ENCODE results near the gene NSD1.

Gene NSD1

DNA sequence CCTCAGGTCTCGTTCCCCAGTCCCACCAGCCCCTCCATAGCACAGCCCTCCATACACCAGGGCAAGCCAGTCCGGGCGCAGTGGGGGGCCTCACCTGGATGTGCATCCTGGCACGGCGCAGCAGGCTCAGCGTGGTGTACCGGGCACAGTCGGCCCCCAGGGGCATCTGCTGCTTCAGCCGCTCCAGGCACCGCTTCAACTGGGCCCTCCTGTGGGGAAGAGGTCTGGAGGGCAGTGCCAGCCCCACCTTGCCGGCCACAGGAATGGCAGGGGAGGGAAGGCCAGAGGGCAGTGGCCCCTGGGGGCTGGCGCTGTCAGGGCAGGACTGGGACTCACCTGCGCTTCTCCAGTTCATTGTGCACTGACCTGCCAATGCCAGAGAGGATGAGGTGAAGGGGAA lies 176.8 kb downstream of the NSD1 start:
- DNase-seq: no peak

DNA sequence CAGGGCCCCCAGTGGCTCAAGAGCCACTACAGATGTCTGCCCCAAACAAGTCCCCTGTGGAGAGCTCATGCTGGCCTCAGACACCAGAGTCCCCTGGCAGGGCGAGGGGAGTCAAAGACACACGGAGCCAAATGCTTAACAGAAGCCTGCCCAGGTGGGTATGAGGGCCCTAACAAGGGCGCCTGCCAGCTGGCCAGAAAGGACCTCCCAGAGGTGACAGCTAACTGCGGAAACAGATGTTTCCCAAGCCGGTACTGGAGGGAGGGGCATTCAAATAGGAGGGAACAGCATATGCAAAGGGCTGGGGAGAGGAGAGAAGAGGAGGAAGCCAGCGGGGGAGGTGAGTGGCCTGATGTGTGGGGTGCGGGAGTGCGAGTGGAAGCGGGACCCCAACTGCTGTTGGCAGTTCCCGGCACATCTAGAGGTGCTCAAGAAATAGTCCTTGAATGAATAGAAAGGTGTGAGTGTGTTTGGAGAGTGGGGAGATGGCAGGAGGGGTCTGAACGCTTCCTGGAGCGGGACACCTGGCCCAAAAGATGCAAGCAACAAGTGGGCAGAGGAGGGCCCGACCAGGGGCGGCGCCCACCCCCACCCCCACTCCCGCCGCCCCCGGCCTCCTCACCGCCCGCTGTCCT lies 177.3 kb downstream of the NSD1 start:
- peak in 1 of 2 donors; percentile 85 for DNase-seq

DNA sequence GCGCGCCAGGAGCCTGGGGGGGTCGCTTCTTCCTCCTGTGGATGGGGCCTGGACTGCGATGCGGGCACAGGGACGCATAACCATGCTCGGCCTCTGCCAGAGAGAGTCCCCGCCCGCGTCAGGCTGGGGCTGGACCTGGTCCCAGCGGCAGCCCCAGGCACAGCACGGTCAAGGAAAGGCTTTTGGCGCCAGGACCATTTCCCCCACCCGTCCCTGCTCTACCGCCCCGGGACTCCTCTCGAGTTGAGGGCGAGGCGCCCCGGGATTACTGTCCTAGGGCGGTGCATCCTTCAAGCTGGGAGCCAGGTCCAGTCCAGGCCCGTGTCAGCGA lies 177.8 kb downstream of the NSD1 start:
- DNase-seq: no peak

DNA sequence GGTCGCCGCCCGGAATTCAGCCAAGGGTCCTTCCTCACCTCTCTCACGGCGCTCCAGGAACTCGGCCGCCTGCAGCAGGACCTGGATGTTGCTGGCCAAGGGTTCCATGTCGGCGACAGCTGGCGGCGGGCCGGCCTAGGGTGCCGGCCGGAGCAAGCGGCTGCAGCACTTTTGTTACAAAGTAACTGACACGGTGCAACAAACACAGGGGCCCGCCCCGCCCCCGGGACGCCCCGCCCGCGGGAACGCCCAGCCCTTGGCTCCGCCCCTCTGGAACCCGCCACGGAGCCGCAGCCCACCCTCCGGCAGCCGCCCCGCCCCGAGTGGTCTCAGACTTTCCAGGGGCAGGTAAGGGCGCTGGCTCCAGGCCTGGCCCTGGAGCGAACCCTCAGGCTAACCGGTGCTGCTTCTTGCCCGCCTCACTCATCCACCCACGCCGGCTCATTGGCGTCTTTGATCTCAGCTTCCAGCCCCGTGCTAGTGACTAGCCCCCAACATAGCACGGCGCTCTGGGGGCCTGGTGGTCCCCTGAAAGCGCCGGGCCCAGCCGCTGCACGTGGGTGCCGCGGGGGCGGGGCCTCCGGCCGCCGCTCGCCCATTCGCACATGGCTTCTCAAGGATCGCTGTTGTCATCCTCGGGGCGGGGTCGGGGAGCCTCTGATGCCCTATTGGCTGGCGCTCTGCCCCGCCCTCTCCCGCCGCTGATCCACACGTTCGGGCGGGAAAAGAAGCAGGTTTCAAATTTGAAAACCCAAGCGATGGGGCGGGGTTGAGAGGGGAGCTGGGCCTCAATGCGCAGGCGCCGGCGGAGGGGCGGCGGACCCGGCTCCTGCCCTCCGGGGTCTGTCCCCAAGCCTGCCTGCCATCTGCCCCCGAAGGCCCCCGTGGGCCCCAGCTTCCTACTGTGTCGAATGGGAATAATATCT lies 178.4 kb downstream of the NSD1 start, which contains the start of gene MXD3:
MXD3 (minus strand) TSS at position 176 of the 926 bp plus-strand sequence; CDS start at position 108, 68 bp downstream.
- DNase-seq: peak; percentile 72 to 76

DNA sequence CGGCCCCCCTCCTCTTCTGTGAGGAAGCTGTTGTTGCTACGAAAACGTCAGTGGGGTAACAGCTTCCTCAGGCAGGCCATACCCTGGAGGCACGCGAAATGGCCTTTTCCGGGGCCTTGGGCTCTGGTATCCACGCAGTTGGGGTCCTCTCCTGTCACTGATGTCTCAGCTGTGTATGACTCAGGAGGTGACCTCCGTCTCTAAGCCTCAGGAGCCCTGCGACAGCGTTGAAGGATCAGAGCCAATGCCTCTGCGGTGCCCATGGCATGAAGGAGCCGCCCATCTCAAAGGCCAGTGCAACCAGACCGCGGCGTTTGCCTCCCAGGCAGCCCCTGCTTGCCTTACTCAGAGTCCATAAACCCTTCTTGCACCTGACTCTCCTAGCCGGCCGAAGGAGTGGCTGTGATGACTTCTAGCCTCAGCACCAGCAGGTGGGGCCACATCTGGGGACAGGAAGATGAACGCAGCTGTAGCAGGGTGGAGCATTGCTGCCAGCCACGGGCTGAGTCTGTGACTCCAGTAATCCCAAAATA lies 179.1 kb downstream of the NSD1 start:
- DNase-seq: no peak

DNA sequence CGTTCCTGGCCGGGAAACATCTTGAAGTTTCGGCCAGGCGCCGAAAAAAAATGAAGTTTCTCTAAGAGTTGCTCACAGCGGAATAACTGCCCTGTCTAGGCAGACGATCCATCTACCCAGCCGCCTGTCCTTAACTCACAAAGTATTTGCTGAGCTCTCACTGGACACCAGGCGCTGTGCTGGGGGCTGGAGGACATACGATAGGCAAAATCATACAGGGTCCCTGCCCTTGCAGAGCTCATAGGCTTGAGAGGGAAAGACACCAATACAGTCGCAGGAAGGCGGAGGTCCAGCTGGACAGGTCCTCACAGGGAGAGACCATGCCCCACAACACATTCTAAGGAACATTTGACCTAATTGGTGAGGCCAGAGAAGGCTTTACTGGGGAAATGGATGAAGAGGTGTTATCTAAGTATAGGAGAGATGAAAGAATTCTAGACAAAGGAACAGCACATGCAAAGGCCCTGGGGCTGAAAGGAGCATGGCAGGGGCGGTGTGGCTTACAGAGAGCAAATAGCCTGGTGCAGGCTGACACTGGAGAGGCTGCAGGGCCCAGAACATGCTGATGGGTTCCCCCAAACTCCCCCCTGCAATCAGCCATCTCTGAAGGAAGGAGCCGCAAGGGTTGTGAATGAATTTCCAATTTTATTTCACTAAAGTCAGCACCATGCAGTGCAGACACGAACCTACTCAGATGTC lies 180.1 kb downstream of the NSD1 start:
- DNase-seq: no peak

DNA sequence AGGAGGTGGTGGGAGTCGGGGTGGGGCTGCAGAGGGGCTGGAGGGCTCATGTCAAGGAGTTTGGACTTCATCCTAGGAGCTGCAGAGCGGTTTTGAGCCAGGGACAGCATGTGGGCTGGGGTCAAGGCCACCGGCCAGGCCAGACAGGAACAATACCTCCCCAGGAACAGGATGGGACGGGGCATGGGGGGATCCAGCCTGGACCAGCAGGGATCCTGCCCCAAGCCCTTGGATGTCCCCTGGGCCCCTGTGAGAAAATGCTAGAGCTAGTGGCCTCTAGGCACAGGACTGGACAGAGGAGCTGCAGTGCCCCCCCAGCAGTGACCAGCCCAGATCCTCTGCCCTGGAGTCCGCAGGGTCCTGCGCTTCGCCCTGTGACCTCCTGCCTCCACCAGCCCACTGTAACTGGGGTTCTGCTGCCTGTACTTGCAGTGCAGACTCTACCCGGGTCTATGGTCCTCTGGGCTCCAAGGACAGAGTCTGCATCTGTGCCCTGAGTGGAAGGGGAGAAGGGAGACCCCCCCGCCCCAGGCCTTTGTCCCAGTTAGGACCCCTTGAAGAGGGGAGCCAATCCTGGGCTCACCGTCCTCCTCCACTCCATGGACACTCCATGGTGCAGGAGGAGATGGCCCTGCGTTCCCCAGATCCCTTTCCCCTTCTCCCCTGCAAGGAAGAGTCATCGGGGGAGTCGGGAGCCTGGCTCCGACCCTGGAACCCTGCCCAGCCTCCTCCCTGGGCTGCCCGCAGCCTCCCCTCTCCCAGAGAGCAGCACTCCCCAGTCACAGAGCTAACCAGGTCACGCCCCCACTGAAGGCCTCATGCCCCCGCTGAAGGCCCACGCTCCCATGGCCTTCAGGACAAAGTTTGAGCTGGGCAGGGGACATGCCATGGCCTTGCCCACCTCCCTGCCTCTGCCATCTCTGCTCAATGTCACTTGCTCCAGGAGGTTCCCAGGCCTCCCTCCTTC lies 181.1 kb downstream of the NSD1 start:
- DNase-seq: no peak

DNA sequence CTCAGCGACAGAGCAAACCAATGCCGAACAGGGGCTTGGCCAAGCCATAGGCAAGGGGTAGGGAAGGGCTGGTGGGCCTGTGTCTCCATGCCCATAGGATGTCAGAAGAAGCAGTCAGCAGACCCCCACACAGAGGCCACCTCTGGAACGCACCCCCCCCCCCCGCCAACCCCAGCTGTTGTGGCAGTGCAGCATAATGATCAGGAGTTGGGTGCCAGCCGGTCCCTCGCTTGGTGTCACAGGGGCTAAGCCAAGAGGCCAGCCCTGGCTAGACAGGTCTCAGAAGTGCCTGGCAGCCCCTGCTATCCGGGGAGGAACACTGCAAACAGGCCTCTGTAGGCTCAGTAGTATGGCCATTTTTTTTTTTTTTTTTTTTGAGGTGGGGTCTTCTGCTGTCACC lies 181.8 kb downstream of the NSD1 start:
- no peak for DNase-seq

DNA sequence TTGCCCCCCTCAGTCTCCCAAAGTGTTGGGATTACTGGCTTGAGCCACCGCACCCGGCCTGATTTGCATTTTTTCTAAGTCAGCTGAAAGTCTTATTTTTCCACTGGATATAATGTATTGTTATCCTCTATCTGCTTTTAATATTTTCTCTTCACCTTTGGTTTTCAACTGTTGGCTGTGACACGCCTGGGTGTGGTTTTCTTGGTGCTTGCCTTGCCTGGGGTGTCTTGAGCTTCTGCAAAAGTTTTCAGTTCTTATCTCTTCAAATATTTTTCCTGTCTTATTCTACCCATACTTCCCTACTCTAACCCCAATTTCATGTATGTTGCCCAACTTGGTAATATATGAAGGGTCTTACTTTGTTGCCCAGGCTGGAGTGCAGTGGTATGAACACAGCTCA lies 182.4 kb downstream of the NSD1 start:
- no peak for DNase-seq

DNA sequence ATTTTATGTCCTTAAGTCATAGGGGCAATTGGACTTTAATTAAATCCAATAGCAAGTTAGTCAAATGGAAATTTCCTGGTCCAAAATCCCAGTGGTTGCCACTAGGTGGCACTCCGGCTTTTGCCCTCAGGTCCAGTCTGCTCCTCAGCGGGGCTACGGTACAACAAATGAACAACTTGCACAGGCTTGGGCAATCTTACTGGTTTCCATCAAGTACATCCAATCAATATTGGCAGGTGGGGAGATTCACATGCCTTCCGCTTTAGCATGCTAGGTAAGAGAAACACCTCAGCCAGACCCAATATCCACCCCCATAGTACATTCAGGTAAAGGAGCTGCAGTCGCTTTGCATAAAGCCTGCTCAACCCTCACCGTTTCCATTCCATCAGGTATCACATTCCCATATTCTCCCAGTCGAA lies 184.4 kb downstream of the NSD1 start:
- peak; percentile 32 to 64 for DNase-seq

DNA sequence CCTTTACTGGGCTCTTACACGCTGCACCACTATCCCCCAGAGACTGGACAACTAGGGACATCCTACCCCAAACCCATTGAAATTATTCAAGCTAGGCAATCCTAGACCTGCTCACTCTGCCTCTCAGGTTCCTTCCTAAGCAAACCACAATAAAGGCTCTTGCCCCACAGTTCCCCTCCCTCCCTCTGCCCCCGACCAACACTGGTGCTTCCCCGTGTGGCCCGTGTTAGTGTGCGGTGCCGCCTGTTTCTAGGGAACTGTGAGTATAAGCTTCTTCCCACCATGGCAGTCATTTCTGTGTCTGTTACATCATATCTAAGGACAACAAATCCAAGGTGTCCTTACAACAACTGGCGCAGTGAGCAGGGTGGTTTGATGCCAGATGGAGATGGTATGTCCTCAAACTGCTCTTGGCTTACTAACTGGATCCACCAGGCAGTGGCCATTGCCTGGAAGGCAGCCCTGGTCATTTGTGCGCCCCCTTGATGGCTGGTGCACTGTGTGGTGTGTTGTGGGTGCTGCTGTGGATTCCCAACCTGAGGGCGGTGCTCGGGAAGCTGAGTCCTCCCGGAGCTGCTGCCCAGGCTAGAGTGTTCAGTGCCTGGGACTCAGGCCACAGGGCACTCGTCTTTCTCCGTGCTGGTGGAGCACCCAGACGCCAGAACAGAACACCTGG lies 186.5 kb downstream of the NSD1 start:
- no peak for DNase-seq

DNA sequence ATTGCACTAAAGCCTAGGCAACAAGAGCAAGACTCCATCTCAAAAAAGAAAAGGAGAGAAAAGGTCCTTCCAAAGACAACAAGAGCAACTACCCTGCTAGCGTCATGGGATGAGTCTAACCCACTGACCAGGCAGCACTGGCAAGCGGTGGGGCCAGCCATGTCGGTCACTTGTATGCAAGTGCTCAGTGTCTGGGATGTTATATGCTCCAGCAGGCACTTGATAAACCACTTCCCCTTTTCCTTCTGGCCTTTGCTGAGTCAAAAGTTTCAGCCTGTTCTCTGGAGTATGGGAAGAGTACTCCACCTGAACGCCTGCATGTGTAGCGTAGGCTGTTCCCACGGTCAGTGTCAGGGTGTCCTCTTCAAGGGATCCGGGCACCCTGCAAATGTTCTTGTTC lies 187.3 kb downstream of the NSD1 start:
- no peak for DNase-seq

DNA sequence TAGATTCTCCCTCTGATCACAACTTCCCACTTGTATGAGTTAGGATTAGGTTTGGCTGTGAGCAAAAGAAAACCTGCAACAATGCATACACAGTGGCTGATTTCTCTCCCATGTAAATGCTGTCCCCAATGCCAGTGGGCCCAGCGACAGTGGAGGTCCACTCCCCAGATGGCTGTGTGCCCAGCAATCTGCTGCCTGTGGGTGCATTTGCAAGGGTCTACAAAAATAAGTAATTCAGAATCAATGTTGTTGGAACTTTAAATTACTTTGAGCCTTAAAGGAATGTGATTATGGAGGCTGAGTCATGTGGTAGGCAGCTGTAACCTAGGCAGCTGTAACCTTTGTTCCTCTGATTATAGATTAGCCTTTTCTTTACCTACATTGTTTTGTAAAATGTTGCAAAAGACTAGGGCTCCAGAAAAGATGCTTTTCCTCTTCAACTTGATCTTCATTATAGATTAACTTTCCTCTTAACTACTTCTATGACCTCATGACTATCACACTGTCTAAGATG lies 192.4 kb downstream of the NSD1 start:
- DNase-seq: no peak

DNA sequence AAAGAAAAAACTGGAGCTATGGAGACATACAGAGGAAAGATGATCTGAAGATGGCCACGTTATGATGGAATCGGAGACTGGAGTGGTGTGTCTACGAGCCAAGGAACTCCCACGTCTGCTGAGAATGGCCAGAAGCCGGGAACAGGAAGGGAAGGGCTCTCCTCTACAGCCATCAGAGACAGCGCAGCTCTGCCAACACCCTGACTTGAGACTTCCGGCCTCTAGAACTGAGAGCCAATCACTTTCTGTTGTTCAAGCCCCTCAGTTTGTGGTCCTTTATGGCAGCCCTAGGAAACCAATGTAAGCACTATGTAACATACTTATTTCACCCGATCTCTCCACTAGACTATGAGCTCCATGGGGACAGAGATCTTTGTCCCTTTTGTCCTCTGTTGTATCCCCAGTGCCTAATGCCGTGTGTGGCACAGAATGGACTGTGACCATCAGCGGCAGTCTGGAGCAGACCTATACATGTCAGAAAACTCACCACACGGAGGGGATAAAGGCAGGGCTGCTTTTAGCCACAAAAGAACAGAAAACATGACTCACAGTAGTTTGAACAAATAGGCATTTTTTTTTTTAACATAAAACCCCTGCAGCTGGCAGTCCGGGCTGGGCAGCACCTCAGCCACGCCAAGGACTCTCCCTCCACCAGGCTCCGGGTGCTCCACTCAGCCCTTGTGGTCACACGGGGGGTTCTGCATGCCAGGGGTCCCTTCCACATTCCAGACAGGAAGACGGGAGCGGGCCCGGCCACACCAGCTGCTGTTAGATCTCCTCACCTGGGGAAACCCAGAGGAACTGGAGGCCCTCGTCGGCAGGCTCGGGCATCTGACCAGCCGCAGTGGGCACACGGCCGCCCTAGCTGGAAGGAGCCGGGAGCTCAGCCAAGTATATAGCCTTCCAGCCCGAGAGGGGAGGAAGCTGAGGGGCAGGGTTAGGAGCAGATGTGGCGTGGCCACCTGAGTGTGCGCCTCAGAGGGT lies 194.3 kb downstream of the NSD1 start:
- no peak for DNase-seq

DNA sequence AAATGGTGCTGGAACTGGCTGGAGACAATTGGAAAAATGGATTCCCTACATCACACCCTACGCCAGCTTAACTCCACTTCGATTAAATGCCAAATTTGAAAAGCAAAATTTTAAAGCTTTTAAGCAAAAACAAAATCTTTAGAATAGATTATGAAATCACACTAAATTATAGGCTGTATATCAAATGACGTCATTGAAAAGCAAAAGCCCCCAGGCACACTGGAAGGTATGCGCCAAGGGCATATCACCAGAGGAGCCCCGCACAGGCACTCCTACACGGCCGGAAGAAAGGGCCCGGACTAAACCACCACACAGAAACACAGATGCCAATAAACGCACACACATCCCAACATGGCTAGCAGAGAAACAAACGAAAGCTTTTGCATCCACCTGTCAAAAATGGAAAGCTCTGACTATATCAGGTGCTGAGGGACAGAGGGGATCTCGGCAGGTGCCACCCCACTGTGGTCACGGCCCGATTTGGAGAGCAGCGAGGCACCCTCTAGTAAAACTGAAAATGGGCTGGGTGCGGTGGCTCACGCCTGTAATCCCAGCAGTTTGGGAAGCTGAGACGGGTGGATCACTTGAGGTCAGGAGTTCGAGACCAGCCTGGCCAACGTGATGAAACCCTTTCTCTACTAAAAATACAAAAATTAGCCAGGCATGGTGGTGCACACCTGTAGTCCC lies 195.1 kb downstream of the NSD1 start:
- no peak for DNase-seq

DNA sequence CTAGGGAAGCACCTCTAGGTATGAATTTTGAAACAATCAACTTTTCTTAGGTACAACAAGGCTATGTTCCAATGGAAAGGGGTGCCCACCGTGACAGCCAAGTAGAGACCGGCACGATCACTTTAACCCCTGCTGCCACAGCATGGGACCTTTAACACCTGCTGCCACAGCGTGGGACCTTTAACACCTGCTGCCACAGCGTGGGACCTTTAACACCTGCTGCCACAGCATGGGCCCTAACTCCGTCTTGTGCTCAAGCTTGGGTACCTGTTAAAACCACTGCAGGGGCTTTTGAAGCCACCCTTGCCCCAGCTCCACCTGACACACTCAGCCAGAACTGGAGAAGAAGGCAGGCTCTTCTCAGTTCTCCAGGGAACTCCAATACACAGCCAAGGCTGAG lies 196.3 kb downstream of the NSD1 start:
- no peak for DNase-seq

DNA sequence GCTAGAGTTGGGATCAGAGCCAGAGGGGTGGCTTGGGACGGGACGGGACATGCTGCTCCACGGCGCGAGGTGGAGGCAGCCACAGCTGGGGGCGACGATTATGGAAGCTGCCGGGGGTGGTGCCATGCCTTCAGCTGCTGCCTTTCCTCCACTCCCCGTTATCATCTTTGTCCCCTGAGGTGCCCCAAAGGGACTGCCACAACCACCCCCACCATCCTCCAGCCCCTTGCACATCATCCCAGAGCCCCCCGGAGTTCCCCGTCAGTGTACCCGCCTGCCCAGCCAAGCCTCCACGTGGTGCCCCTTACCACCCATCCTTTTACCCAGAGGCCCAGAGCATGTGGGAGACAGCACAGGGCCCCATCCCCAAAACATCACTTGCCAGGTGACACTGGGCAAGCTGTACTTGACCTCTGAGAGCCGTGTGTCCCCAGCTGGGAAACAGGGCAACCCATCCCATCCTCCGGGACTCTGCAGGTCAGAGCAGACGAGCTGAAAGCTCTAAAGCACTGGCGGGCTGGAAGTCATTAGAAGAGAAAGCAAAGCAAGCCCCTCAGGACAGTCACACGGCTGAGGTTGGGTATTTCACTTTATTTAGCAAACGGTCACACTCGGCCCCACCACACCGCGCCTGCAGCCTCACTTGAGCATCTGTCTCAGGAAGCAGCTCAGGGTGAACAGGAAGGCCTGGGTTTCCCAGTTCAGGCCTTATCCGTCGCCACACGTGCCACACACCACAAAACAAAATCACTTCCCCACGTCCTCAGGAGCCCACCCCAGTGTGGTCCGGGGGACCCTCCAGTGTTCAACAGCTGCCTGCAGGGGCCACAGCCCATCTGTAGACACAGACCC lies 197.6 kb downstream of the NSD1 start:
- peak in 1 of 2 donors; percentile 79 for DNase-seq
